Activated CD4-positive, alpha-beta T cell treated with anti-CD3 and anti-CD28 coated beads, Interleukin-2, Interleukin-6, amounts not matched to agents 100 ng/mL and 50 ng/mL, durations not matched to agents 16 hours and 8 hours (primary cell): ENCODE results near the gene NAXD.

Source experiments
- DNase-seq: peaks from one replicate; pipeline ENCODE4 v3.0.0-alpha.2; 2020

Gene NAXD

DNA sequence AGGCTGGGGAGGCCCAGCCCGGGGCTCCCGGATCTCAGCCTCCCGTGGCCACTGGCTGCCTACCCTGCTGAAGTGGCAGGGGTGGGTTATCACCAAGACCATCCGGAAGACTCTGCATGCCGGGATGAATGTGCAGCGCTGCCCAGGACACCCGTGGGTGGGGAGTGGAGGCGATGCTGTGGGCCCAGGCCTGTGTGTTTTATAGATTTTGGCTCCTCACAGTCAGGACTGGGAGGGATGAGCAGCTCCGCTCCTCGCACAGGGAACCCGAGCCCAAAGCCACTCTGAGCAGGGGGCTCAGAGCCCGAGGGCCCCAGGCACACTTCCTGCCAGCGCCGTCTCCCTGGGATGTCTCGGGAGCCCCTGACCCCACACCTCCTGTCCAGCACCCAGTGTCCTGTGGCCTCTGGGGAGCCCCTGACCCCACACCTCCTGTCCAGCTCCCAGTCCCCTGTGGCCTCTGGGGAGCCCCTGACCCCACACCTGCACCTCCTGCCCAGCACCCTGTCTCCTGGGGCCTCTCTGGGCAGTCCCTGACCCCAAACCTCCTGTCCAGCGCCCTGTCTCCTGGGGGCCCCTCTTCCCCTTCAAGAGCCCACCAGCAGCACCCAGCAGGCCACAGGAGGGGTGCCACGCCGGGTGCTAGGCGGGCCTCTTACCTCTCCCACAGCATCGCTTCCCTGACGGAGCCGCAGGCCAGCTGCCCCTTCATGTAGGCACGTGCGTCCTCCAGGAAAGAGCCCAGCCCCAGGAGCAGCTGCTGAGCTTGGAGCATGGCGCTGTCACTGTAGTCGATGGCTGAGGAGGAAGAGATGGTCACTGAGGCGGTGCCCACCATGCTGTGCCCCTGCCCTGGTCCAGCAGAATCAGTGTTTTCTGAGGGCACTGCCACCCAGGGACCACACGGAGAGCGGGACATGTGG lies 31.4 kb downstream of the NAXD start:
- no peak for DNase-seq

DNA sequence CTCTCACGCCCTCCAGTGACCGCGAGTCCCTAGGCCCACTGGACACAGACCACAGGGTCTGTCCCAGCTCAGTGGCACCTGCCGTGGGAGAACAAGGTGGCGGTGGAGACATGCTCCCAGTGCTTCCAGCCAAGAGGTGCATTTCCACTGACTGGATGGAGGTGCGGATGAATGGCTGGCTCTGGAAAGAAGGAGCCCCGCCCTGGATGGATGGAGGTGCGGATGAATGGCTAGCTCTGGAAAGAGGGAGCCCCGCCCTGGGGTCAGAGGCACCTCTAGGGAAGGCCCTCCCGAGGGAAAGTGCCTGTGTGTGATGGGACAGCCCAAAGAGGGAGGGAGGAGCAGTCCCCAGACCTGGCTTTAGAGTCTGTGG lies 32.0 kb downstream of the NAXD start:
- no peak for DNase-seq

GRCh38 chr13:110648146-110648819 lies 32.9 kb downstream of the NAXD start:
- no peak for DNase-seq

DNA sequence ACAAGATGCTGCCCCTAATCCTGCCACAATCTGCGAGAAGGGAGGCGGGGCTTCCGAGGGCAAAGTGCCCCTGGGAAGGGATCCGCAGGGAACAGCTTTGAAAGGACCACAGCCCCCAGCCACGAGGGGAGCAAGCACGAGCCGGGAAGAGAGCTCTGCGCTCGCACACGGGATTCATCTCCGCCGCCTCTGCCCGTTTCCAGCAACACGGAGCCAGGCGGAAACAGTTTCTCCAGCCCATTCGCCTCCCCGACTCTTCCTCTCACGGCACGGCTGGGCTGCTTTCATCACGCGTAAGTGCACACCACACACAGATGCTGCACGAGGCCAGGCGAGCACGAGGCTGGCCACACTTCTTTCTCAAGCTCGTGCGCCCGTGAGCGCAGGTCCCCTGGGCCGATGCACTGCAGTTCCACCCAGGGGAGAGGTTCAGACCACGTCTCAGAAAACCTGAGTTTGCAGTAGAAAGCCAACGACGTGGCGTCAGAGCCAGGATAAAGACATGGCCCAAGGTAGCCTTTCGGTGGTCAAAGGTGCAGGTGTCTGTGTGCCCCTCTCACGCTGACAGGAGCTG lies 33.6 kb downstream of the NAXD start:
- DNase-seq = no peak

DNA sequence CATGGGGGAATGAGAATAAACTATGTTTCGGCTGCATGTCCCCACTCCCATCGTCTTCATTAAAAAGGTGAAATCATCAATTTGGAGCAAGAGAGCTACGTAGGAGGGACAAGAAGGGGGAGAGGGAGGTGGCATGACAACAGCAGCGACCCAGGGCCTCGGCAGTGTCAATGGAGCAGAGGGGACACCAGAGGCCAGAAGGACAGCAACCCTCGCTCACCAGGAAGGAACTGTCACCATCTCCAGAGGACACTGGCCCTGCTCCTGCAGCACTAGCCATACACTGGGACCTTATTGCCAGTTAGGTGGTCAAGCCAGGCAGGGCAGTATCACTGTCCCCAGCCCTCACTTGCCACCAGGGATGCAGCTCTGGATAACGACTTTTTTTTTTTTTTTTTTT lies 34.2 kb downstream of the NAXD start:
- no peak for DNase-seq

GRCh38 chr13:110650436-110650835 lies 35.1 kb downstream of the NAXD start:
- no peak for DNase-seq

- DNase-seq = no peak
Measured at GRCh38 chr13:110651271-110651670, 35.9 kb downstream of the NAXD start.

GRCh38 chr13:110651726-110652230 lies 36.4 kb downstream of the NAXD start:
- DNase-seq = no peak

DNA sequence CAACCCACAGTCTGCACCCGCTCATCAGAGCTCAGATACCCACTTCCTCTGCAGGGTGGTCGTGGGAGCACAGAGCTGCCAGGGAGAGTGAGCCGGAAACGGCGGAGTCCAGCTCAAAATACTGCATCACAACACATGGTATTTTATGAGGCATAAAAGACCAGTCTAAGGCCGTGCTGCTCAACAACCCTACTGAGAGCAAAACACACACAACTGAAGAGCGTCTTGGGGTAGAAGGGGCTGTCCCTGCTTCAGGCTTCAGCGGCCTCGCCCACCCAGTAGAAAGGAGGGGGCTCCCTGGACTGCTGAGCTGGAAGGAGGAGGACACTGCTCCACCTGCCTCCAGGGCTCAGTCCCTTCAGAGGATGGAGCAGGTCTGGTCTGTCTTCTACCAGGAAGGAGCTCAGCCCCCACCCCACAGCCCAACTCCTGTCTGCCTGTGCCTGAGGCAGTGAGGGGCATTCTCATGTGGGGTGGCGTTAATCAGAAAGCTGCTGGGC lies 36.9 kb downstream of the NAXD start:
- DNase-seq = no peak

DNA sequence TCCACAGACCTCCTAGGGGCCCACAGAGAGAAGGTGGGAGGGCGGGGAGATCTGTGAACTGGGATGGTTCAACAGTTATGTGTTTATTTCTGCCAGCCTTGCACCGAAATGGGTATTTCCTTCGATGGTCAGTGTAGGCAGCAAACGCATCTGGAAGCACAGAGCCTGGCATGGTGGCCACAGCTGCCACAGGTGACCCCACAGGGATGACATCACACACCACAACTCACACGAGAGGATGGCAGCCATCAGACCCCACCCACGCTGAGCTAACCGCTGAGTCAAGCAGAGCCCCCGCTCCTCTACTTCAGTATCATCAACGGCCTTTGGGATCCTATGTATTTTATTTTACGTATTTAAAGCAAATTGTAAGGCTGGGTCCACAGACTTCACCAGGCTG lies 37.4 kb downstream of the NAXD start:
- no peak for DNase-seq

GRCh38 chr13:110653271-110653670 lies 37.9 kb downstream of the NAXD start:
- no peak for DNase-seq

- DNase-seq = no peak
Measured at GRCh38 chr13:110653851-110654250, 38.5 kb downstream of the NAXD start.

- DNase-seq = no peak
Measured at GRCh38 chr13:110657196-110657595, 41.9 kb downstream of the NAXD start.

DNA sequence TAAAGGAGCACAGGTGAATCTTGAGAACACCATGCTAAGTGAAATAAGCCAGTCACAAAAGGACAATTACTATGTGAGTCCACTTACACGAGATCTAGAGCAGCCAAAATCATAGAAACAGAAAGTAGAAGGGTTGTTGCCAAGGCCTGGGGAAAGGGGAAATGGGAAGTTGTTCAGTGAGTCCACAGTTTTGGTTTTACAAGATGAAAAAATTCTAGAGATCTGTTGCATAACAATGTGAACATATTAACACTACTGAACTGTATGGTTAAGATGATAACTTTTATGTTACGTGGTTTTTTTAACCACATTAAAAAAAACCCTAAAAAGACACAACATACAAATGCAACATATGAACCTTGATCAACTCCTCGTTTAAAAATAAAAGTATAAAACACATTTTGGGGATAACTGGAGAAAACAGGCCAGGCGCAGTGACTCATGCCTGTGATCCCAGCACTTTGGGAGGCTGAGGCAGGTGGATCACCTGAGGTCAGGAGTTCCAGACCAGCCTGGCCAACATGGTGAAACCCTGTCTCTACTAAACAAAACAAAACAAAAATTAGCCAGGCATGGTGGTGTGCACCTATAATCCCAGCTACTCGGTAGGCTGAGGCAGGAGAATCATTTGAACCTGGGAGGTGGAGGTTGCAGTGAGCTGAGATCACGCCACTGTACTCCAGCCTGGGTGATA lies 43.0 kb downstream of the NAXD start:
- peak; percentile 27 for DNase-seq

GRCh38 chr13:110661256-110661655 lies 45.9 kb downstream of the NAXD start:
- DNase-seq = no peak

GRCh38 chr13:110662091-110662490 lies 46.7 kb downstream of the NAXD start:
- DNase-seq = no peak

DNA sequence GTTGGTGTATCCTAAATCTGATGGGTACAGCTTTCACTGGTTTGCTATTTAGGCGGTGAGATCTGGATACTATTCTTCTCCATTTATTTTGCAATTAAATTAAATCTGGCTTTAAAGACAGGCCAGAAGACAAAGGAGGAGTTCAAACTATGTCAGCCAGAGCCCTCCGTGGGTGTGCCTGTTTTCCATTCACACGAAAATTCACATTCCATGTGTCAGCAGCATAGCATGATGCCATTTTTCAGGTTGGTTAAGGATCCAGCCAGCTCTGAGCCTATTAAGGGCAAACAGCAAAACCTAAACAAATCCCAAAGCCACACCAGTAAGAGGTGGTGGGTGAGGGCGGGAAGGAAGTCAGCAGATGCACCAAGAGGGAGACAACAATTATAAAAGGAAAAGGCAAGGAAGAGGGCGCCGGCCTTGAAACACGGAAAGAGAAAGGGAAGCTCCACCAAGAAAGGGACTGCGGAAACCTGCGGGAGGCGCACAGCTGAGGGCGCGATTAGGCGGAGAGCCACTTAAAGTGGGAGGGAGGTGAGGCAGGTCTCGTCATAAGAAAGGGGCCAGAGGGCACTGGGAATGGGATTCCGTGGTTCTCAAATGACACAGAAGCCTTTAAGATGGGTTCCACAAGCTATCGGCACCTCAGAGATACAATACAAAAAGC lies 47.6 kb downstream of the NAXD start:
- DNase-seq = no peak

- no peak for DNase-seq
Measured at GRCh38 chr13:110663491-110663890, 48.1 kb downstream of the NAXD start.

GRCh38 chr13:110664041-110664440 lies 48.7 kb downstream of the NAXD start:
- no peak for DNase-seq

GRCh38 chr13:110664673-110665072 lies 49.3 kb downstream of the NAXD start:
- no peak for DNase-seq

- no peak for DNase-seq
Measured at GRCh38 chr13:110665491-110666254, 50.3 kb downstream of the NAXD start.

DNA sequence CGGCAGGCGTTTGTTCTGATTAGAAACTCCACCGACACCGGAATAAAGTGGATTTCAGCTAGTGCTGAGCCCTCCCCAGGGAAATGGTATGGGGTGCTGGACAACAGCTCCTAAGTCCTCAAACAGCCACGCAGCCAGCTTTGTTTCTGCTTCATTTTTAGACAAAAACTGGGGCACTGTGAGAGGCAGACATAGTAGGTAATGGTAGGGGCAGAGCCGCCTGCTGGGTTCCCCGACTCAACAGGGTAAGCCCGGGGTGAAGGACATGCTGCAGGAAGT lies 50.8 kb downstream of the NAXD start:
- no peak for DNase-seq
